Measurements from ENCODE around the gene GPR26. TPM values are rescaled to one million over a fixed set of nuclear protein-coding genes. Genes with fewer than 3 reads are reported as not detected.

The GPR26 gene
- total and polyA plus RNA-seq, 4 donors: not detected

GRCh38 chr10:123741146-123741545, 75.0 kb downstream of the GPR26 start:
- ATAC-seq (ENCODE audit: insufficient read depth, low FRiP score): no peak
- H3K27ac ChIP-seq (ENCODE audit: low read depth in 1 of 2, low read length in 1 of 2): no peak overlapping the region
- 67 to 74% methylated on average over 7 of the region's 7 CpGs for WGBS, 2 donors
- H3K4me1 ChIP-seq (ENCODE audit: control insufficient read depth in 5 of 5, insufficient read depth in 5 of 5, low read length in 5 of 5): no peaks in the 10 kb centered on the region
- H3K36me3 ChIP-seq (ENCODE audit: control insufficient read depth in 4 of 4, insufficient read depth in 4 of 4, low read length in 4 of 4): no peaks in the 10 kb centered on the region
- H3K9me3 ChIP-seq (ENCODE audit: control insufficient read depth in 4 of 4, insufficient read depth in 3 of 4, low read length in 3 of 4): peaks cover 0 to 5% (median under 1%) of the 10 kb centered on the region in 4 donors
- no peak overlapping the region for H3K4me3 ChIP-seq
- DNase-seq: no peak
- TF ChIP-seq CTCF (IDR thresholded peaks at IDR 0.05; ENCODE audit: control extremely low read depth, extremely low read depth): no peak
- no peak overlapping the region for H3K9ac ChIP-seq (ENCODE audit: insufficient read depth in 1 of 2, low read length in 2 of 2)
- no peaks in the 10 kb centered on the region for H3K27me3 ChIP-seq (ENCODE audit: control insufficient read depth in 3 of 3, insufficient read depth in 3 of 3, low read length in 2 of 3)

GRCh38 chr10:123741711-123742110, 75.6 kb downstream of the GPR26 start:
- Histone ChIP-seq H3K36me3 (ENCODE audit: control insufficient read depth in 4 of 4, insufficient read depth in 4 of 4, low read length in 4 of 4) (no peaks in the 10 kb centered on the region), H3K4me1 (ENCODE audit: control insufficient read depth in 5 of 5, insufficient read depth in 5 of 5, low read length in 5 of 5) (no peaks in the 10 kb centered on the region), H3K4me3 (no peak overlapping the region), H3K9ac (ENCODE audit: insufficient read depth in 1 of 2, low read length in 2 of 2) (no peak overlapping the region), H3K9me3 (ENCODE audit: control insufficient read depth in 4 of 4, insufficient read depth in 3 of 4, low read length in 3 of 4) (peaks cover 0 to 4% (median under 1%) of the 10 kb centered on the region in 4 donors), H3K27ac (ENCODE audit: low read depth in 1 of 2, low read length in 1 of 2) (no peak overlapping the region), H3K27me3 (ENCODE audit: control insufficient read depth in 3 of 3, insufficient read depth in 3 of 3, low read length in 2 of 3) (no peaks in the 10 kb centered on the region)
- DNase-seq (no peak), ATAC-seq (ENCODE audit: insufficient read depth, low FRiP score) (no peak)
- 90 to 92% methylated on average over 5 of the region's 5 CpGs for WGBS, 2 donors
- no peak for TF ChIP-seq CTCF (IDR thresholded peaks at IDR 0.05; ENCODE audit: control extremely low read depth, extremely low read depth)

GRCh38 chr10:123742751-123743440, 76.7 kb downstream of the GPR26 start:
- 64 to 81% methylated on average over 10 of the region's 10 CpGs for WGBS, 2 donors
- Histone ChIP-seq H3K27ac (ENCODE audit: low read depth in 1 of 2, low read length in 1 of 2) (no peak overlapping the region), H3K4me3 (no peak overlapping the region), H3K4me1 (ENCODE audit: control insufficient read depth in 5 of 5, insufficient read depth in 5 of 5, low read length in 5 of 5) (no peaks in the 10 kb centered on the region), H3K27me3 (ENCODE audit: control insufficient read depth in 3 of 3, insufficient read depth in 3 of 3, low read length in 2 of 3) (no peaks in the 10 kb centered on the region), H3K9me3 (ENCODE audit: control insufficient read depth in 4 of 4, insufficient read depth in 3 of 4, low read length in 3 of 4) (peaks cover 0 to 1% (median 0%) of the 10 kb centered on the region in 4 donors), H3K9ac (ENCODE audit: insufficient read depth in 1 of 2, low read length in 2 of 2) (no peak overlapping the region), H3K36me3 (ENCODE audit: control insufficient read depth in 4 of 4, insufficient read depth in 4 of 4, low read length in 4 of 4) (no peaks in the 10 kb centered on the region)
- ATAC-seq (ENCODE audit: insufficient read depth, low FRiP score) (no peak), DNase-seq (no peak)
- TF ChIP-seq CTCF (IDR thresholded peaks at IDR 0.05; ENCODE audit: control extremely low read depth, extremely low read depth): no peak
